DOHH2 (cell line): Measurements from ENCODE around the gene GPC6.

Experiments
- H3F3A ChIP-seq: fragments of 200-600 bp; sonication (generic), shearing (Covaris generic); 2 replicates; pipeline ENCODE4 v1.6.0; 2016; ENCODE audit warnings: antibody characterized with exemption, mild to moderate bottlenecking; ENCODE audit not compliant: control insufficient read depth, insufficient read depth
- H3K27ac ChIP-seq: fragments of 200-600 bp; sonication (generic); 2 replicates; pipeline ENCODE4 v1.5.1; 2014; ENCODE audit warnings: low read depth, mild to moderate bottlenecking, low read length, moderate library complexity
- H3K27me3 ChIP-seq: fragments of 200-600 bp; sonication (generic); 2 replicates; pipeline ENCODE4 v1.6.1; 2014; ENCODE audit warnings: mild to moderate bottlenecking, low read length, mixed read lengths; ENCODE audit not compliant: control insufficient read depth
- H3K36me3 ChIP-seq: fragments of 200-600 bp; sonication (generic); 2 replicates; pipeline ENCODE4 v1.6.1; 2014; ENCODE audit warnings: mild to moderate bottlenecking, low read length, moderate library complexity, mixed read lengths; ENCODE audit not compliant: control insufficient read depth
- H3K4me1 ChIP-seq: fragments of 200-600 bp; sonication (generic); 2 replicates; pipeline ENCODE4 v1.6.1; 2014; ENCODE audit warnings: mild to moderate bottlenecking, low read length, mixed read lengths; ENCODE audit not compliant: control insufficient read depth
- H3K4me2 ChIP-seq: fragments of 200-600 bp; sonication (generic); 2 replicates; pipeline ENCODE4 v1.6.0; 2014; ENCODE audit warnings: mild to moderate bottlenecking, low read length, moderate library complexity
- H3K4me3 ChIP-seq: fragments of 200-600 bp; sonication (generic); 2 replicates; pipeline ENCODE4 v1.5.1; 2014; ENCODE audit warnings: mild to moderate bottlenecking, low read length, mixed read lengths
- H3K79me2 ChIP-seq: fragments of 200-600 bp; sonication (generic); 2 replicates; pipeline ENCODE4 v1.6.1; 2014; ENCODE audit warnings: mild to moderate bottlenecking, low read length, mixed read lengths; ENCODE audit not compliant: control insufficient read depth
- H3K9me2 ChIP-seq: fragments of 200-600 bp; sonication (generic); replicated peaks from 2 replicates; pipeline ENCODE4 v1.6.1; 2014; ENCODE audit warnings: mild to moderate bottlenecking, low read length, mixed read lengths; ENCODE audit not compliant: control insufficient read depth
- H3K9me3 ChIP-seq: fragments of 200-600 bp; sonication (generic); 2 replicates; pipeline ENCODE4 v1.6.1; 2014; ENCODE audit warnings: antibody characterized with exemption, low read length, mixed read lengths; ENCODE audit not compliant: control insufficient read depth, insufficient read depth
- H4K20me1 ChIP-seq: fragments of 200-600 bp; sonication (generic); 2 replicates; pipeline ENCODE4 v1.6.0; 2014; ENCODE audit warnings: low read depth, mild to moderate bottlenecking, antibody characterized with exemption, low read length, moderate library complexity; ENCODE audit not compliant: control insufficient read depth, insufficient read depth
- EZH2phosphoT487 ChIP-seq: fragments of 200-600 bp; sonication (generic); IDR thresholded peaks from 2 replicates; pipeline ENCODE4 v1.6.1; 2017; ENCODE audit warnings: borderline replicate concordance, mild to moderate bottlenecking, antibody characterized with exemption, low read length, moderate library complexity, mixed read lengths
- TF ChIP-seq, protein P1 (sequence below): fragments of 200-600 bp; sonication (generic); IDR thresholded peaks from one replicate; pipeline ENCODE4 v1.5.1; 2014; ENCODE audit warnings: antibody characterized with exemption, mild to moderate bottlenecking, low read depth, low read length; ENCODE audit not compliant: poor library complexity, severe bottlenecking

GPC6 gene

DNA sequence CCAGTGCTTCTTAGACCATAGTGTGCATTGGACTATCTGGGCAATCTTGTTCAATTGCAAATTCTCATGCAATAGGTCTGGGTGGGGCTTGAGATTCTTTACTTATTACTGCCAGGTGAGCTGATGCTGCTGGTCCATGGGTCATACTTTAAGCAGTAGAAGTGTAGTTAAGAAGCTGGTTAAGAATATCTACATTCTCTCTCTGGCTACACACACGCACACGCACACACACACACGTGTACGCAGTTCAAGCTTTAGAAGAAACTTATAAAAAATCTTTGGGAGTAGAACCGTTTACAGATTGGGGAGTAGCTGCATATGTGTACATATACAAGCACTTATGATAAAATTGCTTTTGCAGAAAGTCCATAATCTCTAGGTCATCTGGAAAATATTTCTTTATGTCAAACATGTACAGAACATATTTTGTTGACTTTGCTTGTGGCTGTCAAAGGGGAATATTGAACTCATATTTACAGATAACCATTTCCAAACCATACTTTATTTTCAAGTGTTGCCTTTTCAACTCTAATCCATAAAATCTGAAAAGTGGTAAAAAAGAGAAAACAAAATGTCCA lies 99.7 kb downstream of the GPC6 start:
- no peaks in the 10 kb centered on the region for H3K36me3 ChIP-seq

DNA sequence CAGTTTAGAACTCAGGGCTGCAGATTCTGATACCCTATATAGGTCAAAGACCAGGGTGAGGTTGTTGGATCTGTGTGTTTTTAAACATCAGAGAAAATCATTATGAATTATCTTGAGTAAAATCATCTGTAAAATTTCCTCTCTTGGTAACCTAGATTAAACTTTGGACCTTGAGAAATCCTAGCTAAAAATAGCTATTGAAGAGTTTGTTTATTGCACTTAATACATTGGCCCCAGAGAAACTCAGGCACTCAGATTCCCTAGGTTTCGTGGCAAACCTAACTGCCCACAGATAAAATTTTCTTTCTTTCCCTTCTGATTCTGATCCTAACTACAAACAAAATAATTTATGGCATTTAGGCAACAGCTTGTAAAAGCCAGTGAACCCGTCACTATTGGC lies 102.3 kb downstream of the GPC6 start:
- no peaks in the 10 kb centered on the region for H3K36me3 ChIP-seq
- H3K9me3 ChIP-seq = no peaks in the 10 kb centered on the region
- no peaks in the 10 kb centered on the region for H3K27me3 ChIP-seq
- no peak for TF ChIP-seq EZH2phosphoT487
- TF ChIP-seq, protein P1, sequence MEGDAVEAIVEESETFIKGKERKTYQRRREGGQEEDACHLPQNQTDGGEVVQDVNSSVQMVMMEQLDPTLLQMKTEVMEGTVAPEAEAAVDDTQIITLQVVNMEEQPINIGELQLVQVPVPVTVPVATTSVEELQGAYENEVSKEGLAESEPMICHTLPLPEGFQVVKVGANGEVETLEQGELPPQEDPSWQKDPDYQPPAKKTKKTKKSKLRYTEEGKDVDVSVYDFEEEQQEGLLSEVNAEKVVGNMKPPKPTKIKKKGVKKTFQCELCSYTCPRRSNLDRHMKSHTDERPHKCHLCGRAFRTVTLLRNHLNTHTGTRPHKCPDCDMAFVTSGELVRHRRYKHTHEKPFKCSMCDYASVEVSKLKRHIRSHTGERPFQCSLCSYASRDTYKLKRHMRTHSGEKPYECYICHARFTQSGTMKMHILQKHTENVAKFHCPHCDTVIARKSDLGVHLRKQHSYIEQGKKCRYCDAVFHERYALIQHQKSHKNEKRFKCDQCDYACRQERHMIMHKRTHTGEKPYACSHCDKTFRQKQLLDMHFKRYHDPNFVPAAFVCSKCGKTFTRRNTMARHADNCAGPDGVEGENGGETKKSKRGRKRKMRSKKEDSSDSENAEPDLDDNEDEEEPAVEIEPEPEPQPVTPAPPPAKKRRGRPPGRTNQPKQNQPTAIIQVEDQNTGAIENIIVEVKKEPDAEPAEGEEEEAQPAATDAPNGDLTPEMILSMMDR = no peak
- no peak overlapping the region for H3K4me2 ChIP-seq
- H3K4me1 ChIP-seq = no peaks in the 10 kb centered on the region
- no peak overlapping the region for H3K4me3 ChIP-seq
- no peaks in the 10 kb centered on the region for H3K9me2 ChIP-seq
- no peaks in the 10 kb centered on the region for H3F3A ChIP-seq
- no peak overlapping the region for H3K27ac ChIP-seq
- H4K20me1 ChIP-seq = no peaks in the 10 kb centered on the region
- no peaks in the 10 kb centered on the region for H3K79me2 ChIP-seq

More for the DNA sequence above, 99.7 kb downstream of the GPC6 start:
- Histone ChIP-seq H3K27ac (no peak overlapping the region), H3F3A (no peaks in the 10 kb centered on the region), H3K4me2 (no peak overlapping the region), H4K20me1 (no peaks in the 10 kb centered on the region), H3K4me1 (no peaks in the 10 kb centered on the region), H3K79me2 (no peaks in the 10 kb centered on the region), H3K4me3 (no peak overlapping the region), H3K27me3 (no peaks in the 10 kb centered on the region), H3K9me3 (no peaks in the 10 kb centered on the region), H3K9me2 (no peaks in the 10 kb centered on the region)
- no peak for TF ChIP-seq EZH2phosphoT487
- TF ChIP-seq, protein P1 = no peak

DNA sequence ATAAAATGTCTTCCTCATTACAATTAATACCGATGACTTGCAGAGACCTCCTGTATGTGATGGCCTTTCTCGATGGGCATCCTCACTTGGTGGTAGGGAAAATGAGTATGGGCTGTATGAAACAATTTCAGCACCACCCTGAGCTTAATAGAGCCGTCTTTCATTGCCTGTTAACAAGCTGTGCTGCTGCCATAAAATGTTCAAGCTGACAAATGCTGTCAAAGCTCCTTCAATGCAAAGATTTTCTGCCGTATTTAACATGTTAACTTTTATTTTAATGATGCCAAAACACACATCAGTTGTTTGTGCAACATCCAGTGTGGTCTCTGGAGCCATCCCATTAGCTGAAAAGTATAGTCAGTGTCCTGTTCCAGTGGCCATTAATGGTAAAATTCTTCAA lies 110.1 kb downstream of the GPC6 start:
- no peaks in the 10 kb centered on the region for H3K79me2 ChIP-seq
- TF ChIP-seq, protein P1 = no peak
- no peak for TF ChIP-seq EZH2phosphoT487
- no peak overlapping the region for H3K4me3 ChIP-seq
- H3K27me3 ChIP-seq = no peaks in the 10 kb centered on the region
- H3K9me2 ChIP-seq = no peaks in the 10 kb centered on the region
- H3K27ac ChIP-seq = no peak overlapping the region
- H3K9me3 ChIP-seq = no peaks in the 10 kb centered on the region
- H3K36me3 ChIP-seq = no peaks in the 10 kb centered on the region
- no peaks in the 10 kb centered on the region for H3F3A ChIP-seq
- H4K20me1 ChIP-seq = no peaks in the 10 kb centered on the region
- no peaks in the 10 kb centered on the region for H3K4me1 ChIP-seq
- H3K4me2 ChIP-seq = no peak overlapping the region
